Transverse colon (tissue), 4 donors: ENCODE data around the gene GAREM1. TPM values are rescaled to one million over a fixed set of nuclear protein-coding genes. Genes with fewer than 3 reads are reported as not detected.

Source experiments
- DNase-seq: peaks from one replicate; pipeline ENCODE4 v3.0.0-alpha.2; 2019
- H3K27ac ChIP-seq, 4 donors: fragments of 200-600 bp; sonication (generic); 2 replicates each; pipeline ENCODE4 v1.5.1; 2016 to 2018; ENCODE audit warnings: inconsistent platforms in 4 of 4
- H3K27me3 ChIP-seq: fragments of 200-600 bp; sonication (generic); 2 replicates; pipeline ENCODE4 v1.5.1; 2017; ENCODE audit warnings: inconsistent platforms
- H3K36me3 ChIP-seq, 4 donors: fragments of 200-600 bp; sonication (generic); 2 replicates each; pipeline ENCODE4 v1.5.1; 2017 to 2019; ENCODE audit warnings: inconsistent platforms in 4 of 4
- H3K4me1 ChIP-seq, 4 donors: fragments of 200-600 bp; sonication (generic); 2 replicates each; pipeline ENCODE4 v1.5.1; 2017 to 2020; ENCODE audit warnings: inconsistent platforms in 4 of 4
- H3K4me3 ChIP-seq, 4 donors: fragments of 200-600 bp; sonication (generic); 1 replicate in 1 of 4; 2 replicates in 3 of 4; pipeline versions ENCODE4 v1.5.1 to v1.6.1; 2017 to 2019; ENCODE audit warnings: inconsistent platforms in 4 of 4
- H3K9me3 ChIP-seq, 2 donors: fragments of 200-600 bp; sonication (generic); 2 replicates each; pipeline ENCODE4 v1.5.1; 2017 to 2019; ENCODE audit warnings: inconsistent platforms in 2 of 2
- EP300 ChIP-seq: sonication (generic); formaldehyde crosslinking; IDR thresholded peaks from one replicate; pipeline ENCODE4 v1.6.1; 2017; ENCODE audit warnings: antibody characterized with exemption, low read depth
- POLR2A ChIP-seq: fragments of 450-650 bp; IDR thresholded peaks from one replicate; pipeline ENCODE4 v1.6.1; 2016; ENCODE audit warnings: antibody characterized with exemption, mild to moderate bottlenecking, moderate library complexity
- POLR2AphosphoS5 ChIP-seq, 3 donors: sonication (generic); formaldehyde crosslinking; IDR thresholded peaks; one replicate each; pipeline ENCODE4 v1.6.1; 2016; ENCODE audit warnings: antibody characterized with exemption in 3 of 3
- WGBS, 2 donors: methylation state at CpG; one replicate each; pipeline ENCODE4 v1.1.5; 2018; ENCODE audit warnings: low coverage in 1 of 2; 5-methylcytosine and 5-hydroxymethylcytosine counted together
- in situ Hi-C, 4 donors: fragments of 200-750 bp; cut with MboI; loops; one replicate each; pipeline versions ENCODE4 v1.15.0 to v1.15.1; 2017; ENCODE audit warnings: low sequenced_read_pairs in 3 of 4, low pct_ligation_motif_present in 1 of 4, low pct_unique_long_range_greater_than_20kb in 1 of 4
- intact Hi-C: fragments of 100-400 bp; cut with DNase I; formaldehyde crosslinking; loops from one replicate; pipeline ENCODE4 v1.15.1; 2023; ENCODE audit warnings: low total_unique reads
- total RNA-seq, 4 donors: library from RNA; depleted of rRNA; stranded (reverse); fragments of >200 nt; gene quantifications; one replicate each; pipeline ENCODE4 v1.1.0, GENCODE V29; 2016
- TF ChIP-seq, protein P1 (sequence below), 5 experiments: fragments of 200-600 bp in 3 of 5; fragments of 450-650 bp in 2 of 5; sonication (generic) in 3 of 5; IDR thresholded peaks; 1 replicate in 2 of 5; 2 replicates in 3 of 5; pipeline ENCODE4 v1.5.1; 2016 to 2017; ENCODE audit warnings: antibody characterized with exemption in 5 of 5, inconsistent platforms in 3 of 5, mild to moderate bottlenecking in 2 of 5, moderate library complexity in 1 of 5

The GAREM1 gene
- total RNA-seq, 4 donors from 2014 or later, result 7.9 to 47.6 (median 25.9) TPM

DNA sequence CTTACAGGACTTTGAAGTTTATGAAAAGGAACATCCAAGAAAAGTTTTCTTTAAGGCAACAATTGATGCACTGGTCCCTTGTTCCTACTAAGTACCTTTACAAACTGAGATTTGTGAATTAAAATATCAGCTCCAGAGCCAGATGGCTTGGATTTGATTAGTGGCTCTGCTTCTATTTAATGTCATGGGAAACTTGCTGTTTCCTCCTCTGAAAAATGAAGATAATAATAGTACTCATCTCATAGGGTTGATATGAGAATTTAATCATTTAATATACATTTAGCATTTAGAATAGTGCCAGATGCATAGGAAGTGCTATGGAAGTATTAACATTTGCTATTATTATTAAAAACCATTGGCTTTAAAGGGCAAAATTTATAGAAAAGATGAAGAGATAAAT lies 2.6 kb upstream of the GAREM1 start:
- in situ Hi-C loops (loop anchor here (10.0 to 25.0 kb wide), 8 partner anchors 51 to 319 kb away; no protein-coding TSS in a partner anchor), intact Hi-C loops (loop anchor here (5.0 to 10.0 kb wide), 2 partner anchors 186 to 309 kb away; no protein-coding TSS in a partner anchor)
- no peaks in the 10 kb centered on the region for H3K9me3 ChIP-seq

DNA sequence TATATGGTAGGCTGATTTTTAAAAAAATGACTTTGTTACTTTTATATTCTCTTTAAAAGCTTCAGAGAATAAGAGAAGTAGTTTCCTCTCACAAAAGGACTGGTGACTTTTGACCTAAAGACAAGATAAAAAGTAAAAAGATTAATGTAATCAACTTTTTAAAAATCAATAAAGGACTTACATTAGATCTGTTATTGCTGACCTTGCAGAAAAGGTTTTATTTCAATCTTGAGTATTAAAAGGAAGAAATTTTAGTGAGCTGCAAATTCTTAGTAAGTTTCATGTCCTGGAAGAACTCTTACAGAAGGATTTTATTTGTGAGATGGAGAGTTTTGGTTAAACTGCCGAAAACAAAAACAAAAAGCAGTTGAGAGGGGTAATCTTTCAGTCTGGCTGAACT lies 2.2 kb upstream of the GAREM1 start:
- Histone ChIP-seq H3K27me3 (no peaks in the 10 kb centered on the region), H3K36me3 (no peaks in the 10 kb centered on the region), H3K4me3 (no peak overlapping the region), H3K9me3 (no peaks in the 10 kb centered on the region), H3K27ac (no peak overlapping the region), H3K4me1 (peaks cover 0 to 28% (median 13%) of the 10 kb centered on the region in 4 donors)
- DNase-seq, result no peak
- in situ Hi-C loops (loop anchor here (10.0 to 25.0 kb wide), 8 partner anchors 52 to 318 kb away; no protein-coding TSS in a partner anchor), intact Hi-C loops (loop anchor here (5.0 to 10.0 kb wide), 2 partner anchors 186 to 308 kb away; no protein-coding TSS in a partner anchor)
- 0 to 10% methylated on average over 1 of the region's 1 CpG for WGBS, 2 donors
- no peak for TF ChIP-seq EP300
- no peak for TF ChIP-seq POLR2AphosphoS5 (IDR thresholded peaks at IDR 0.05)
- no peak for TF ChIP-seq POLR2A

More for the DNA sequence above, 2.6 kb upstream of the GAREM1 start:
- Histone ChIP-seq H3K27me3 (no peaks in the 10 kb centered on the region), H3K36me3 (no peaks in the 10 kb centered on the region), H3K4me3 (no peak overlapping the region), H3K4me1 (peaks cover 0 to 23% (median 9%) of the 10 kb centered on the region in 4 donors), H3K27ac (no peak overlapping the region)
- TF ChIP-seq, protein P1, sequence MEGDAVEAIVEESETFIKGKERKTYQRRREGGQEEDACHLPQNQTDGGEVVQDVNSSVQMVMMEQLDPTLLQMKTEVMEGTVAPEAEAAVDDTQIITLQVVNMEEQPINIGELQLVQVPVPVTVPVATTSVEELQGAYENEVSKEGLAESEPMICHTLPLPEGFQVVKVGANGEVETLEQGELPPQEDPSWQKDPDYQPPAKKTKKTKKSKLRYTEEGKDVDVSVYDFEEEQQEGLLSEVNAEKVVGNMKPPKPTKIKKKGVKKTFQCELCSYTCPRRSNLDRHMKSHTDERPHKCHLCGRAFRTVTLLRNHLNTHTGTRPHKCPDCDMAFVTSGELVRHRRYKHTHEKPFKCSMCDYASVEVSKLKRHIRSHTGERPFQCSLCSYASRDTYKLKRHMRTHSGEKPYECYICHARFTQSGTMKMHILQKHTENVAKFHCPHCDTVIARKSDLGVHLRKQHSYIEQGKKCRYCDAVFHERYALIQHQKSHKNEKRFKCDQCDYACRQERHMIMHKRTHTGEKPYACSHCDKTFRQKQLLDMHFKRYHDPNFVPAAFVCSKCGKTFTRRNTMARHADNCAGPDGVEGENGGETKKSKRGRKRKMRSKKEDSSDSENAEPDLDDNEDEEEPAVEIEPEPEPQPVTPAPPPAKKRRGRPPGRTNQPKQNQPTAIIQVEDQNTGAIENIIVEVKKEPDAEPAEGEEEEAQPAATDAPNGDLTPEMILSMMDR (IDR thresholded peaks at IDR 0.05), result no peak
- TF ChIP-seq POLR2AphosphoS5 (IDR thresholded peaks at IDR 0.05) (no peak), POLR2A (no peak), EP300 (no peak)
- DNase-seq, result no peak

DNA sequence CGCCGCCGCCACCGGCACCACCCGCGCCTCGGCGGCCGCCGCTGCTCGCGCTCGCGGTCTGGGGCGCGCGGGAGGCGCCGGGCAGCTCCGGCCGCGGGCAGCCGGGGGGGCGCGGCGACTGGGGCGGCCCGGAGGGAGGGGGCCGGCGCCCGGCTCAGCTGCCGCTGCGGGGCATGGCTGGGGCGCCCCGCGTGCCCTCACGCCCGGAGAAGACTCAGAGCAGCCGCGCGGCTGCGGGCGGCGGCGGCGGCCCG lies 295 bp downstream of the GAREM1 start:
- no peak for DNase-seq
- intact Hi-C loops (loop anchor here (5.0 to 10.0 kb wide), 2 partner anchors 183 to 306 kb away; no protein-coding TSS in a partner anchor), in situ Hi-C loops (loop anchor here (10.0 to 25.0 kb wide), 8 partner anchors 54 to 316 kb away; no protein-coding TSS in a partner anchor)
- WGBS, 2 donors, result 0% methylated on average over 12 of the region's 47 CpGs; no CpG with 5 or more reads in 1 of the 2 donors
- Histone ChIP-seq H3K36me3 (no peaks in the 10 kb centered on the region), H3K4me1 (peaks cover 0 to 34% (median 13%) of the 10 kb centered on the region in 4 donors), H3K4me3 (peak overlapping the region; percentile 52 to 91 (median 77)), H3K27me3 (no peaks in the 10 kb centered on the region), H3K27ac (peak overlapping the region; percentile 88 to 94 (median 92)), H3K9me3 (no peaks in the 10 kb centered on the region)
- no peak for TF ChIP-seq EP300
- TF ChIP-seq, protein P1 (IDR thresholded peaks at IDR 0.05), result no peak
- TF ChIP-seq POLR2A, result no peak
- TF ChIP-seq POLR2AphosphoS5 (IDR thresholded peaks at IDR 0.05), result no peak

DNA sequence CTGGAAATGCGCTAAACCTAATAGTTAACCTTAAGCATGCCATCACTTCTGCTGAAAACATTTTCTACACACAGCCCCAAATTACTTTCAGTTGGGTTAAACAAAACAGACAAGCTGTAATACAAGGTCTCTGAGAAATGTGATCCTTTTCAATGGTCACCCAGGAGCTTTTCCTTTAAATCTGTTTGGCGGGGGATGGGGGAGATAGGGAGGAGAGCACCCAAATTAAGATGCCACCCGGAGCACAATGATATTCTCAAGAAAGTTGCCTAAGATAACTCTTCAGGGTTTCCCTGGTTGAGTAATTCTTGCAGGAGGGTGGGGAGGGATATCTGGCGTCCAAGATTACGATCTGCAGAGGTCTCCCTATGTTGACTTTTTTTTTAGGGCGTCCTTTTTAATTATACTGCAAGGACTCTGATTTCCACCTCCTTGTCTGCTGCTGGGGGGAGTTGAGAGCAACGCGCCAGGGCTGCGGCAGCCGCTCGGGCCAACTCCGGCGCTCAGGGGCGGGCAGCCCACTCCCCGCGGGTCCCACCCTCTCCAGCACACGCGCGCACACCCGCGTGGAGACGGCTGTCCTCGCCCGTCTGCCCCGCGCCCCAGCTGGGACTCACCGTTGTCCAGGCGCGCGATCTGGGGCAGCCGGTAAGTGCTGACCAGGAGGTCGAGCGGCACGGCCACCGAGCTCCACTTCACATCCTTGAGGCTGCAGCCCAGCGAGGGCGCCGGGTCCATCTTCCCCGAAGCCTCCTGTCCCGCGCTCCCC lies 807 bp downstream of the GAREM1 start:
- TF ChIP-seq EP300, result no peak
- peak in 2 of 3 donors; percentile 5 to 9 for TF ChIP-seq POLR2AphosphoS5 (IDR thresholded peaks at IDR 0.05)
- in situ Hi-C loops, result loop anchor here (10.0 to 25.0 kb wide), 8 partner anchors 55 to 315 kb away; no protein-coding TSS in a partner anchor
- WGBS, 2 donors, result 1 to 10% methylated on average over 3 to 17 of the region's 41 CpGs
- intact Hi-C loops, result loop anchor here (5.0 to 10.0 kb wide), 2 partner anchors 183 to 305 kb away; no protein-coding TSS in a partner anchor
- peak overlapping the region; percentile 52 to 91 (median 77) for H3K4me3 ChIP-seq
- no peaks in the 10 kb centered on the region for H3K27me3 ChIP-seq
- H3K27ac ChIP-seq, result peak overlapping the region; percentile 88 to 94 (median 92)
- DNase-seq, result peak; percentile 40
- H3K4me1 ChIP-seq, result peaks cover 0 to 34% (median 13%) of the 10 kb centered on the region in 4 donors
- H3K9me3 ChIP-seq, result no peaks in the 10 kb centered on the region
- no peaks in the 10 kb centered on the region for H3K36me3 ChIP-seq

DNA sequence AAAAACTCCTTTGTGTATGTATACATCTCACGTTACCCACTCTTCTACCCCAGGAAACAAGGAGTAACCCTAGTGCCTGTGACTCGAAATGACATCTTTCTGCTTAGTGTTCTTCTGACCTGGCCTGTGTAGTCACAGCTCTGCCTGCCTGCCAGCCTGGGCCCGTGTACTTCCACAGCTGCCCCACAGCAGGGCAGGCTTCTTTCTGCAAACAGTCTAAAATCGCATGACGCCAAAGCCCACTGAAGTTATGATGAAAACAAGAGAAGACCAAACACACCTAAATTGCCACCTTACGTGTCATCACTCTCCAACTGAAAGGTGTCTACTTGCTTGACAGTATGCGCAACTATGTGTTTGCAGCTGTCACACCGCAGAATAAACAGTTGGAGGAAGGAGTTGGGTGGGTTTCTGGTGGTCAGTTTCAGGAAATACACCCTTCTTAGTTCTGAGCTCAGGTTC lies 1.5 kb downstream of the GAREM1 start:
- Histone ChIP-seq H3K4me1 (peaks cover 0 to 34% (median 13%) of the 10 kb centered on the region in 4 donors), H3K27me3 (no peaks in the 10 kb centered on the region), H3K9me3 (no peaks in the 10 kb centered on the region), H3K4me3 (peak overlapping the region; percentile 52 to 91 (median 77)), H3K36me3 (no peaks in the 10 kb centered on the region), H3K27ac (peak overlapping the region; percentile 88 to 94 (median 92))
- 0 to 9% methylated on average over 3 to 8 of the region's 8 CpGs for WGBS, 2 donors
- TF ChIP-seq, protein P1 (IDR thresholded peaks at IDR 0.05), result peak in 4 of 5 experiments; percentile 19 to 49 (median 36)
- no peak for TF ChIP-seq POLR2A
- no peak for TF ChIP-seq EP300
- TF ChIP-seq POLR2AphosphoS5 (IDR thresholded peaks at IDR 0.05), result peak; percentile 15 to 33 (median 19)
- intact Hi-C loops, result no loop called here
- in situ Hi-C loops, result loop anchor here in 2 of 4 donors (25.0 kb wide), 3 partner anchors 107 to 307 kb away; no protein-coding TSS in a partner anchor
- peak; percentile 41 for DNase-seq
